Measurements from ENCODE around the gene ZNF552.

Gene ZNF552

DNA sequence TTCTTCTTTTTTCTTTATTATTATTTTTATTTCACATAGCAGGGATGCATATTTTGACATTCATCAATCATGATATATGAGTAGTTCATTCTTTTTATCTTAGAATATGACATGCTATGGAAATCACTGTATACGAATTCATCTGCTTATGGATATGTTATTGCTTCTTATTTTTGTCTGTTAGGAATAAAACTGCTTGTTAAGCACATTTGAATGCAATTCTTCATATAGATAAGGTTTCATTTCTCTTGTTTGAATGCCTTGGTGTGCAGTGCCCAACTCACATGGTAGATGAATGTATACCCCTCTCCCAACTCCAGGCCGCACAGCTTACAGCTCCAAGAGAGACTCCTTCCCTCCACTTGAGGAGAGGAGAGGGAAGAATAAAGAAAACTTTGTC lies 56.8 kb downstream of the ZNF552 start:
- DNase-seq = no peak
- TF ChIP-seq GATA1 (IDR thresholded peaks at IDR 0.05; ENCODE audit: low read depth, low read length) (no peak), POLR2A (IDR thresholded peaks at IDR 0.05; ENCODE audit: low read length) (no peak)
